ENCODE measurements around the gene CHCHD6.

CHCHD6 gene

GRCh38 chr3:126826693-126827092, 122.7 kb downstream of the CHCHD6 start:
- DNase-seq (ENCODE audit: low spot score): no peak

GRCh38 chr3:126827121-126827520, 123.1 kb downstream of the CHCHD6 start:
- DNase-seq (ENCODE audit: low spot score): no peak

GRCh38 chr3:126828306-126828705, 124.3 kb downstream of the CHCHD6 start:
- no peak for DNase-seq (ENCODE audit: low spot score)

GRCh38 chr3:126832933-126833332, 128.9 kb downstream of the CHCHD6 start:
- no peak for DNase-seq (ENCODE audit: low spot score)

GRCh38 chr3:126834596-126835471, 130.8 kb downstream of the CHCHD6 start:
- DNase-seq (ENCODE audit: low spot score): no peak

- peak; percentile 64 for DNase-seq (ENCODE audit: low spot score)
Observed at GRCh38 chr3:126835472-126836219, 131.6 kb downstream of the CHCHD6 start.

GRCh38 chr3:126836220-126836860, 132.3 kb downstream of the CHCHD6 start:
- DNase-seq (ENCODE audit: low spot score): no peak

- DNase-seq (ENCODE audit: low spot score): no peak
Observed at GRCh38 chr3:126837773-126838172, 133.7 kb downstream of the CHCHD6 start.

GRCh38 chr3:126845920-126846715, 142.1 kb downstream of the CHCHD6 start:
- no peak for DNase-seq (ENCODE audit: low spot score)

- no peak for DNase-seq (ENCODE audit: low spot score)
Observed at GRCh38 chr3:126847061-126847460, 143.0 kb downstream of the CHCHD6 start.

- no peak for DNase-seq (ENCODE audit: low spot score)
Observed at GRCh38 chr3:126848991-126849390, 145.0 kb downstream of the CHCHD6 start.

- DNase-seq (ENCODE audit: low spot score): no peak
Observed at GRCh38 chr3:126849768-126850167, 145.7 kb downstream of the CHCHD6 start.

GRCh38 chr3:126850370-126851085, 146.5 kb downstream of the CHCHD6 start:
- no peak for DNase-seq (ENCODE audit: low spot score)

GRCh38 chr3:126851382-126851781, 147.3 kb downstream of the CHCHD6 start:
- no peak for DNase-seq (ENCODE audit: low spot score)

- DNase-seq (ENCODE audit: low spot score): no peak
Observed at GRCh38 chr3:126851934-126852333, 147.9 kb downstream of the CHCHD6 start.

GRCh38 chr3:126852511-126852910, 148.5 kb downstream of the CHCHD6 start:
- DNase-seq (ENCODE audit: low spot score): no peak

- no peak for DNase-seq (ENCODE audit: low spot score)
Observed at GRCh38 chr3:126854666-126855065, 150.6 kb downstream of the CHCHD6 start.

- no peak for DNase-seq (ENCODE audit: low spot score)
Observed at GRCh38 chr3:126855374-126855773, 151.3 kb downstream of the CHCHD6 start.

GRCh38 chr3:126857928-126858327, 153.9 kb downstream of the CHCHD6 start:
- DNase-seq (ENCODE audit: low spot score): no peak

- no peak for DNase-seq (ENCODE audit: low spot score)
Observed at GRCh38 chr3:126858401-126858800, 154.4 kb downstream of the CHCHD6 start.

GRCh38 chr3:126858887-126859286, 154.8 kb downstream of the CHCHD6 start:
- DNase-seq (ENCODE audit: low spot score): peak; percentile 77

All from Ammon's horn (tissue), 1 donor.